Chondrocyte (in vitro differentiated cells): Measurements from ENCODE around the gene TGFA. TPM values are rescaled to one million over a fixed set of nuclear protein-coding genes. Genes with fewer than 3 reads are reported as not detected.

Experiments used
- DNase-seq: peaks from one replicate; pipeline ENCODE4 v3.0.0; 2021; ENCODE audit warnings: mixed read lengths, low spot score
- H3K27ac Mint-ChIP-seq: one replicate; pipeline ENCODE4 v1.8.0; 2021; ENCODE audit warnings: mild to moderate bottlenecking, moderate library complexity, mixed read lengths; ENCODE audit not compliant: unreplicated experiment
- H3K27me3 Mint-ChIP-seq: 2 replicates; pipeline ENCODE4 v1.8.0; 2021; ENCODE audit warnings: low read depth, mixed read lengths
- H3K36me3 Mint-ChIP-seq: 2 replicates; pipeline ENCODE4 v1.8.0; 2021; ENCODE audit warnings: low read depth, mixed read lengths
- H3K4me1 Mint-ChIP-seq: 2 replicates; pipeline ENCODE4 v1.8.0; 2021; ENCODE audit warnings: low read depth, mild to moderate bottlenecking, mixed read lengths
- H3K4me3 Mint-ChIP-seq: one replicate; pipeline ENCODE4 v1.8.0; 2021; ENCODE audit warnings: mild to moderate bottlenecking, moderate library complexity, mixed read lengths; ENCODE audit not compliant: unreplicated experiment
- H3K9me3 Mint-ChIP-seq: 2 replicates; pipeline ENCODE4 v1.8.0; 2021; ENCODE audit warnings: low read depth, mixed read lengths
- CTCF ChIP-seq: fragments of 200-600 bp; sonication (generic); IDR thresholded peaks from 2 replicates; pipeline ENCODE4 v1.5.0; 2021; ENCODE audit warnings: antibody characterized with exemption, mild to moderate bottlenecking, moderate library complexity
- total RNA-seq: library from RNA; stranded (reverse); gene quantifications from 3 replicates; pipeline ENCODE4 v1.2.1, GENCODE V29; 2021

Gene TGFA
- total RNA-seq, 1 donor from 2014 or later, result 0.25 TPM

- no peak for TF ChIP-seq CTCF
- Mint-ChIP-seq H3K27me3 (peaks cover 23% of the 10 kb centered on the region), H3K4me3 (no peak overlapping the region), H3K36me3 (no peaks in the 10 kb centered on the region), H3K27ac (no peak overlapping the region), H3K9me3 (no peaks in the 10 kb centered on the region), H3K4me1 (no peaks in the 10 kb centered on the region)
- no peak for DNase-seq
Observed at GRCh38 chr2:70515938-70516337, 37.7 kb downstream of the TGFA start.

GRCh38 chr2:70514612-70515055 lies 39.0 kb downstream of the TGFA start:
- Mint-ChIP-seq H3K27me3 (peaks cover 22% of the 10 kb centered on the region), H3K4me1 (no peaks in the 10 kb centered on the region), H3K36me3 (no peaks in the 10 kb centered on the region), H3K9me3 (no peaks in the 10 kb centered on the region), H3K4me3 (no peak overlapping the region), H3K27ac (no peak overlapping the region)
- TF ChIP-seq CTCF, result no peak
- DNase-seq, result no peak

GRCh38 chr2:70513738-70514137 lies 39.9 kb downstream of the TGFA start:
- no peak for TF ChIP-seq CTCF
- no peak for DNase-seq
- Mint-ChIP-seq H3K27me3 (peaks cover 18% of the 10 kb centered on the region), H3K9me3 (no peaks in the 10 kb centered on the region), H3K4me1 (no peaks in the 10 kb centered on the region), H3K4me3 (no peak overlapping the region), H3K36me3 (no peaks in the 10 kb centered on the region), H3K27ac (no peak overlapping the region)

GRCh38 chr2:70511971-70512729 lies 41.5 kb downstream of the TGFA start:
- Mint-ChIP-seq H3K36me3 (no peaks in the 10 kb centered on the region), H3K27me3 (peaks cover 18% of the 10 kb centered on the region), H3K27ac (no peak overlapping the region), H3K4me3 (no peak overlapping the region), H3K9me3 (no peaks in the 10 kb centered on the region), H3K4me1 (no peaks in the 10 kb centered on the region)
- DNase-seq, result no peak
- TF ChIP-seq CTCF, result no peak

GRCh38 chr2:70510313-70510712 lies 43.3 kb downstream of the TGFA start:
- no peaks in the 10 kb centered on the region for H3K36me3 Mint-ChIP-seq
- no peak for TF ChIP-seq CTCF
- no peak overlapping the region for H3K4me3 Mint-ChIP-seq
- peaks cover 10% of the 10 kb centered on the region for H3K27me3 Mint-ChIP-seq
- no peaks in the 10 kb centered on the region for H3K4me1 Mint-ChIP-seq
- DNase-seq, result no peak
- H3K27ac Mint-ChIP-seq, result no peak overlapping the region
- H3K9me3 Mint-ChIP-seq, result no peaks in the 10 kb centered on the region
